T-helper 2 cell (primary cell): Measurements from ENCODE around the gene LIN28A.
"Not testable (repeated sequence)": the region's sequence is repeated elsewhere in the genome, so short reads cannot be mapped to it uniquely, and the experiment has no call there.

Experiments used
- DNase-seq, 5 experiments: peaks; one replicate each; pipeline versions ENCODE4 v3.0.0 to v3.0.0-alpha.2; 2012 to 2022
- total RNA-seq, 2 donors: gene quantifications; one replicate each; lab custom pipeline; 2026; lab: John Stamatoyannopoulos, UW

Gene LIN28A, protein sequence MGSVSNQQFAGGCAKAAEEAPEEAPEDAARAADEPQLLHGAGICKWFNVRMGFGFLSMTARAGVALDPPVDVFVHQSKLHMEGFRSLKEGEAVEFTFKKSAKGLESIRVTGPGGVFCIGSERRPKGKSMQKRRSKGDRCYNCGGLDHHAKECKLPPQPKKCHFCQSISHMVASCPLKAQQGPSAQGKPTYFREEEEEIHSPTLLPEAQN
- total RNA-seq = 0 reads per million in 2 donors

DNA sequence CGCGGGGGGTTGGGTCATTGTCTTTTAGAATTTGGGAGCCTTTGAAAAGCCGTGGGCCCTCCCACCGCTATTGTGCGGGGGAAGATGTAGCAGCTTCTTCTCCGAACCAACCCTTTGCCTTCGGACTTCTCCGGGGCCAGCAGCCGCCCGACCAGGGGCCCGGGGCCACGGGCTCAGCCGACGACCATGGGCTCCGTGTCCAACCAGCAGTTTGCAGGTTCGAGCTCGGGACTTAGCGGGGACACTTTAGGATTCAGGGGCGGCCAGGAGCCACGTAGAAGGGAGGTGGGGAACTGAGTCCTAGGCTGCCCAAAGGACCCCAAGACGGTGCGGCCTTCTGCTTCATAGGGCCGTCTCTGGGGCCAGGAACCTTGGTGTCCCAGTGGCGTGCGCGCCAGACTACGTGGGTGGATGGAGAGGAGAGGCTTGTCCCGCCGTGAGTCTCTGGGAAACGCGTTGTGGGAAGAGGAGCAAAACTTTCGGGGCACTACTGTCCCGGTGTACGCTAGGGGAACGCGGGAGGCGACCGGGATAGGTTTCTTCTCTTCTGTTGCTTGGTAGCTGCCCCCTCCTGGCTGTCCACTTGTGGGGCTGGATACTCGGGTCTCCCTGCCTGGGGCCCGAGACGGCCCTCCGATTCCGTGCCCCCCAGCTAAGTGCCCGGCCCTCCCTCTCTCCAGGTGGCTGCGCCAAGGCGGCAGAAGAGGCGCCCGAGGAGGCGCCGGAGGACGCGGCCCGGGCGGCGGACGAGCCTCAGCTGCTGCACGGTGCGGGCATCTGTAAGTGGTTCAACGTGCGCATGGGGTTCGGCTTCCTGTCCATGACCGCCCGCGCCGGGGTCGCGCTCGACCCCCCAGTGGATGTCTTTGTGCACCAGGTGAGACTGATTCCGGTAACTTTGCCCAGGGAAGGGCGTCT, at the start of gene LIN28A:
Gene LIN28A (plus strand): TSS at position 112 of the 918 bp plus-strand sequence. CDS start 75 bp downstream, at position 187.
- no peak for DNase-seq

DNA sequence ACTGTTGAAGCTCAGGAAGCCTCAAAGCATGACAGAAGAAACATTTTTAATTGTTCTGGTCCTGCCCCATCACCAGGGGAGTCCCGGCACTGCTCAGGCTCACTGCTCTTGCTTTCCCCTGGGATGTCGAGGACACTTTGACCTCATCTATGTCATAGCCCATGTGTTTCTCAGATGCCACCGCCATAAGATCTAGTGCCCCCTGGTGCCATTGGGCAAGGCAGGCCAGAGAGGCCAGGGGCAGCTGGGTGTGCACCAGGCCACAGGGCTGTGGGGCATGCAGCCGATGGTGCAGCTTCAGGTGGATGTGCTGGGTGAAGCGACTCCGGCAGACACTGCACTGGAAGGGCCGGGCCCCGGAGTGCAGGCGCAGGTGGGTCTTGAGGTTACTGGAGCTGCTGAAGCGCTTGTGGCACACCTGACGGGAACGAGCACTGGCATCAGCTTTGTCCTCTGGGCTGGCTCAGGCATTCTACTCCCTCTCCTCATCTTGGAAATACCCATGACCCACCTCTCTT, 49.0 kb upstream of the LIN28A start:
- DNase-seq = no peak

DNA sequence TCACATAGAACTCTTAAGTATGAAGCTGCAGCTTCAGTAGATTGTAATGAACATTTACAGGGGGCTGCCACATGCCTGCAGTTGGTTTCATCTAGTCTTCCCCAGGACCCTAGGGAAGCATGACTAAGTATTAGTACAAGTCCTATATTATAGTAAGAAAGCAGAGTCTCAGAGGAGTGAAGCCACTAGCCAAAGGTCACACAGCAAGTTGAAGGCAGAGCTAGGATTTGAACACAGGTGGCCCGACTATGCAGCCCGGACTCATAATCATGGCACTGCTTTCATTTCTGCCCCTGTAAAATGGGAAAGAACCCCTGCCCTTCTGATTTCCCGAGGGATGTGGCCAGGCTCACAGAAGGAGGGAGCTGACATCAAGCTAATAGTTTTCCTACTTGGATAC, 48.3 kb upstream of the LIN28A start:
- DNase-seq = no peak

DNA sequence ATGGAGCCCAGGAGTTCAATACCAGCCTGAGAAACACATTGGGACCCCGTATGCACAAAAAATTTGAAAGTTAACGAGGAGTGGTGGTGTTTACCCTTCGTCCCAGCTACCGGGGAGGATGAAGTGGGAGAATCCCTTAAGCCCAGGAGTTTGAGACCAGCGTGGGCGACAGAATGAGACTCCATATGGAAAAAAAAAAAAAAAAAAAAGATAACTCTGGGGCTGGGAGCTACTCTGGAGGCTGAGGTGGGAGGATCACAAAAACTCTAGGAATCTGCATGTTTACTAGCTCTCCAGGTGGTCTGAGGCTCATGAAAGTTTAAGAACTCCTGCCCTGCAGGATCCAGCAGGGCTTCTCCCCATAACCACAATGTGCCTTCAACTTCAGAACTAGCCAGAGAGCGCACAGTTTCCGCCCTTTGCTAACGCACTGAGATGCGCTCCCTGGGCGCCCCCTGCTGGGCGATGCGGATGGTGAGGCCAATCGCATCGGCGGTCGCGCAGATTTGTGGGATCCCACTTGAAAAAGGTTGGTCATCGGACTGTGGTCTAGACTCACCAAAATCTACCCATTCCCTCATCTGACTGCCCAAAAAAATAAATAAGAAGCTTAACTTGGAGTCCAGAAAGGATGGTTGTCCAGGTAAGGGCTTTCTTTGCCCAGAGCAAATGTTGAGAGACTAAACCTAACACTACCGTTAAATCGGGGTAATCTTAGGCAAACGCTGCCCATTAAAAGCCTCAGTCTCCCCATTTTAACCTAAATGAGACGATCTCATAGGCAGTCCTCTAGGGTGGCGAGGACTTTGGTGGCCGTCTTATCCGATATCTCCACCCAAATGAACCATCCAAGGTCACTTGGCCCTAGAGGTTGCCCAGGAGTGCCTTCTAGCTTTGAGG, 46.8 kb upstream of the LIN28A start:
- peak; percentile 67 to 81 (median 75) for DNase-seq

DNA sequence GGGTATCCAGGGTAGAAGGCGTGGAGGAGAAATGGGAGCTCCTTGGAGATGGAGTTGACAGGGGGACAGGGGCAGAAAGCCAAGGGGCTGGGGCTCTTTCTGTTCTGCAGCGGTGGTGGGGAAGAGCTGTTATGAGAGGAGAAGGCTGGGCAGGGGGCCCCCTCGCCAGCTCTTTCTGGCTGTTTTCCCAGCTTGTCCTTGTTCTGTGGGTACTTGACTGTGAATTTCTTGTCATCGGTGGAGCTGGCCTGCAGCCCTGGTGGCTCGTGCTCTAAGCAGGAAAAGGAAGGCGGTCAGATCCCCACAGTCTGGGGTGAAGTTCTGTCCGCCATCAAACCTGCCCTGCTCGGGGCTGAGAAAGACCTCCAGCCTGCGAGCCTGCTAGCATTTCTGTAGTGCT, 45.7 kb upstream of the LIN28A start:
- no peak for DNase-seq

DNA sequence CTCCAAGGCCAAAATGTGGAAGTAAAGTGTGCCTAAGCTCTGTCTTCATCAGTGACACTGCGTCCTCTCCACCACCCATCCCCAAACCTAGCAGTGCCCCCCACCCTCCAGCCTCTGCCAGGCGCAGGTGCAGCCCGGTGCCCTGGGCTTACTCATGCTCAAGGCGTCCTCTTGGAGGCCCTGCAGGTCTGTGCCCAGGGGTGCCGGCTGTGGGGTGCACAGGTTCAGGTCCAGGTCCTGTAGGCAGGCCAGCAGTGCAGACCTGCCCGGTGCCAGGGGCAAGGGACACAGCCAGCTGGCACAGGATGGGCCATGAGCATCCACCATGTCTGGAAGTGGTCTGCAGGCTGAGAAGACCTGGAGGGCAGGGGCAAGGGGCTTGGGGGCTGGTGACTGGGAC, 43.2 kb upstream of the LIN28A start:
- no peak for DNase-seq

DNA sequence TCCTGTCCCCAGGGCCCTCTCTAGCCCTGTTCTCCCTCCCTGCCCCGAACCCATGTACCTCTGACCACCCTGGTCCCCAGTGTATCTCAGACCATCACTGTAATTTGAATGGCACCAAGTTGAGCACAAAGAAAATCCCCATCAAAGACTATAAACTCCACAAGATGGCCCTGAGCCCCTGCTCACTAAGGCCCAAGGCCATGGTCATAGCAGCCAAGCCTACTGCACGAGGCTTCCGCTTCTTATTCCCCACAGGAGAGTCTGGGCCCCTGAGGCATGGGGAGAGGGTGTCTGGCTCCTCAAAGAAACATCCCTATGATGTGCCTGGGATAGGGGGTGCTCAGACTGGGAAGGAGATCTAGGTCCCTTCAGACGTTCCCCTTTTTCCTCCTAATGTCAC, 42.6 kb upstream of the LIN28A start:
- no peak for DNase-seq

DNA sequence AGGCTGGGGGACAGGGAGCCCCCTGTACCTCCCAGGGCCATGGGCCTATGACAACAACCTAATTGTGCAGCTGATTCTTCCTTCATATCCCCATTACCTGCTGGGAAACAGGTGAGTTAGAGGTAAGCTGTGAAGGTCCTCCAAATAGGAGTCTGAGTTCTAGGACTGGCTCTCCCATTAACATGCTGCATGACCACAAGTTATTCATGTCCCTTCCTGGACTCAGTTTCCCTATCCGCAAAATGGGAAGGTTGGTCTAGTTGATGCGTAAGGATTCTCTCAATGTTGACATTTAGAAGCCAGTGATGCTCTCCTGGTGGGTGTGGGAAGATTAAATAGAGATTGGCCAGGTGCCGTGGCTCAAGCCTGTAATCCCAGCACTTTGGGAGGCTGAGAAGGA, 42.1 kb upstream of the LIN28A start:
- DNase-seq = no peak

DNA sequence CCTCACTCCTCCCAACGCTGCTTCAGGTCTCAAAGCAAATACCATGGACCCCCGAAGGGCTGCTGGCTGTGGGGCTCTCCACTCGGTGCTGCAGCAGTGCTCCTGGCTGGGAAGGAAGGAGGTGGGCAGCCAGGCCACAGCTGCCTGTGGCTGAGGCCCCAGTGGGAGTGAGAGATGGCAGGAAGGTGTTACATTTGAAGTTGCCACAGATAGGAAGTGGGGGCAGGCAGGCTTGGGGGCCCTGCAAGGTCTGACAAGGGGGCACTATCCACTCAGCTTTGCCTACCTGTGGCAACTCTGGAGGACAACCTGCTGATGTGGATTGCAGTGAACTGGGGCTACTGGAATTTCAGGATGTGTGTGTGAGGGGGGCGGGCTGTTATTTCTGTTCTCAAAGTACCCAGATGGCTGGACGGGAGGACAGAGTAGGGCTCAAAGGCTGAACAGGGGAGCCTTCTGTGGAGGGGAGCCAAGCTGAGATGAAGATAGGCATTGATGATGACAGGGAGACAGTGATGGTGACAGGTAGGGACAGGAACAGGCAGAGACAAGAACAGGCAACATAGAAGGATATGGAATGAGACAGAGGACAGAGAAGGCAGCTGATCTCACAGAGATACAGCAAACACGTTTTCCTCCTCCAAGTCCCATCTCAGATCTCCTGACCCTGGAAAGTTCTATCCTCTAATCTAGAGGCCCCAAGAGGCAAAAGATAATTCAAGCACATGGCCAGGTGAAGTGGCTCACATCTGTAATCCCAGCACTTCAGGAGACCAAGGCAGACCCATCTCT, 39.8 kb upstream of the LIN28A start:
- peak in 1 of 5 experiments; percentile 24 for DNase-seq

DNA sequence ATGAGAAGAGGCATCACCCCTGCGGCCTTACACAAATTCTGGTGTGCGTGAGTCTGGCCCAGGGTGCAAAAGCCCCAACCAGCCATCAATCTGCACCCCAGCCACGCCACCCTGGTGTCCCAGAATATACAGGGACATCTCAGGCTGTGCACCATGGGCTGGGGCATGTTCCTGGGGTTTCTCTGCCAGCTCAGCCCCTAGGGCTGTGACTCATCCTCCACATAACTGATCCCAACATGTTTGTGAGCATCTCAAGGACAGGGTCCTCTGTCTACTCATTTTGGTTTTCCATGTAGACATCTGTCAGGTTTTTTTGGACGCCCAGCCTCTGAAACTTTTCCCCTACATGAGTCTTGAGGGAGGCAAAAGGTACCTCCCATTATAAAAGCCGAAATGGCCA, 38.6 kb upstream of the LIN28A start:
- DNase-seq = no peak

DNA sequence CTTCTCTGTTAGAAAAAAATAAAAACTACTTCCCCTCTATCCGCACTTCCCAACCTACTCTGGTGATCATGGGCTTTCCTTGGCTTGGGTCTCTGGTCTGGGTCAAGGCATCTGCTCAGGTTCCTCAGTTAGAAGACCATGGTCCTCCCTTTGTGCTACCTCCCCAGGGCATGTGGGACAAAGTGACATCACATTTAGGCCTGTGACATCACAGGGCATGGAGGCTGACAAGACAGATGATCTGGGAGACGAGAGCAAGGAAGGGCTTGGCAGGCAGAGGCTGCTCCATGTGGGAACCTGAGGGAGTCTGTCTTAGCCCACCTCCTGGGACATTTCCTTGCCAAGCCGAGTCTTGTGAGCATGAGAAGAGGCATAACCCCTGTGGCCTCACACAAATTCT, 38.0 kb upstream of the LIN28A start, which contains the start of gene ZNF683:
Gene ZNF683 (minus strand): TSS at position 140 of the 400 bp plus-strand sequence. CDS start 4,179 bp downstream, outside the sequence.
- DNase-seq = not testable (repeated sequence)

DNA sequence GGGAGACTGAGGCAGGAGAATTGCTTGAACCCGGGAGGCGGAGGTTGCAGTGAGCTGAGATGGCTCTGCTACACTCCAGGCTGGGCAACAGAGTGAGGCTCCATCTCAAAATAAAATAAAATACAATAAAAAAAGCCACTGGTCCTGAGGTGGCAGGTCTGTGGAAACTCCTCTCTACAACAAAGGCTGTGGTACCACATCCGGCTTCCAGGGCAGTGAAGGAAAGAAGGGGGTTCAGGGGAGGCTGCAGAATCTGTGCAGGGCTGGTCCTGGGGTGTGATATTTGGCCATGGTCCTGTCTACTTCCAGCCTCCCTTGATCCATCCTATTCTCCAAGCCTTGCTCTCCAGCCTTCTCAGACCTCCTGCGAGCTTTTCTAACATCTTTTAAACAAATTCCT, 37.3 kb upstream of the LIN28A start:
- DNase-seq = peak in 3 of 5 experiments; percentile 23 to 67 (median 44)

DNA sequence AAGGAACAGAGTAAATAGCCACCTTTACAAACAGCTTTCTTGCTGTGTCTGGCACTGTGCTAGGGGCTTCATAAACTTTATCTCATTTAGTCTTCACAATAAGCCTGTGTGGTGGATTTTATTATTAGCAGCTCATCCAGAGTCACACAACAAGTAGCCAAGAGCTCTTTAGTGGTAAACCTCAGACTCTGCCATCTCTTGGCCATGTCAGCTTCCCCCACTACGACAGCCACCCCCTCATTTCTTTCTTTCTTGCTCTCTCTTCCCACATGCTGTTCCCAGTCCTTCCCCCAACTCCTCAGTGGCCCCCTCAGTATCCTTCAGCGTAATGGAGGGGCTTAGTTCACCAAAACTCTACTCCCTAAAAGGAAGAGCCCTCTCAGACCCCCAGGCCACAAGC, 36.8 kb upstream of the LIN28A start:
- DNase-seq = peak in 1 of 5 experiments; percentile 16

DNA sequence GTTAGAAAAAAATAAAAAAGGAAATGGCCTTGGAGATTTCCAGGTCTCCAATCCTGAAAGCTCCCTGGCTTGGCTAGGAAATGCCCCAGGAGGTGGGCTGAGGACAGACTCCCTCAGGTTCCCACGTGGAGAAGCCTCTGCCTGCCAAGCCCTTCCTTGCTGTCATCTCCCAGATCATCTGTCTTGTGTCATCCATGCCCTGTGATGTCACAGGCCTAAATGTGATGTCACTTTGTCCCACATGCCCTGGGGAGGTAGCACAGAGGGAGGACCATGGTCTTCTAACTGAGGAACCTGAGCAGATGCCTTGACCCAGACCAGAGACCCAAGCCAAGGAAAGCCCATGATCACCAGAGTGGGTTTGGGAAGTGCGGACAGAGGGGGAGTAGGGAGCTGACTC, 36.3 kb upstream of the LIN28A start:
- not testable (repeated sequence) for DNase-seq

DNA sequence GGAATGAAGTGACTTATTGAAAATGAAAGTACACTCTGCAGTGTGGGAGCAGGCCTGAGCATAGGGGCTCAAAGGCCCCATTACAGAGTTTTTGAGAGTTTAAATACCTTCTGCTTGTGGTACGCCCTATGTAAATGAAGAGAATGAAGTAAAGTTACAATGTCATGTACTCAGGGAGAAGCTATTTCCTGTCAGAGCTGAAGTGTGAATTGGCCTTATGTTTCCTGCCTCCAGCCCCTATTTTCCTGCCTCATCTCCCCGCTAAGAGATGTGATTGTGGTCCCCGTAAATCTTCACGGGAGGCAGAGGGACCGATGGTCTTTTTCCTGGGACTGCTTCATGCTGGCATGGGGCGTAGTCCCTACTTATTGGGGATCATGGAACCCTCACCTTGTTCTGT, 35.5 kb upstream of the LIN28A start:
- DNase-seq = peak in 1 of 5 experiments; percentile 32

DNA sequence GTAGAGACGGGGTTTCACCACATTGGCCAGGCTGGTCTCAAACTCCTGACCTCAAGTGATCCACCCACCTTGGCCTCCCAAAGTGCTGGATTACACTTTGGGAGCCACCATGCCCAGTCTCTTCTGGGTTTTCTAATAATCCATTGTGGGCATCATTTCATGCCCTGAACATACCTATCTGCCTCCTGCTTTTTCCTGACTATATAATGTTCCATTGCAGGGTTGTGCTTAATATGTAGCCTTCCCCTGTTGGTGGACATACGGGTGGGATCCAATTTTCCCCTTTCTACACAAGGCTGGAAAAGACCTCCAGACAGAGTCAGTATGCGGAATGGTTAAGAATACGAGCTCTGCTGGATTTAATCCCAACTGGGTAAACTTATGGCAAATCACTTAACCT, 34.6 kb upstream of the LIN28A start:
- no peak for DNase-seq

DNA sequence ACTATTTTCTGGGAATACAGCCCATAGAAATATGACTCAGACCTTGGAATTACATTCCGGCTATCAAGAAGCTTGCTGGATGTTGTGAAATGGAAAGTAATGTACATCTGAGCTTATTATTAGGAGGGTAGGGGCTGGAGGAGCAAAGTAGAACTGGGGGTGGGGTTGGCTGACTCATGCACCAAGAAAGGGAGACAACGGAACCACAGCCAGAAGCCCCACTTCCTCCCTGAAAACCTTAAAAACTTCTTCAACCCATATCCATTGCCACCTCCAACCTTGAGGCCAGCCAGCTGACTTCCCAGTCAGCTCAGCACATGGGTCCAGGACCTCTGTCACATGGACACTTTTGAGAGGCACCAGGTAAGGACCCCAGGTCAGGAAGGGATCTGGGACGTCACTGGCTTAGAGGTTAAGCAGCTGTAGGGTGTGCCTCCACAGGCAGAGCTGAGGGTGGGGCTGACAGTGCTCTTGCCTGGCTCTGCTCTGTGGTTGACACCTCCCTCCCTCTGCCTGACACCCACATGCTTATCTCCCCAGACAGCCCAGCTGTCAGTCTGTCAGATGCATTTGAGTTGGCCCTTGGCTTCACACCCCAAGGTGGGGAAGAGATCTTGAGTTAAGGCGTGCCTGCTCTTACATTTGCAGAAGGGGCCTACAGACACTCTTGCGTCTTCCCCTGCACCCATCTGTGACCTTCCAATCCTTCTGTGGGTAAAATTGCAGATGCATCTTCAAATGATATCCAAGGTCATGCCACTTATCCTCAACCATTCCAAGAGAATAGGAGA, 32.3 kb upstream of the LIN28A start:
- peak in 4 of 5 experiments; percentile 30 to 97 (median 73) for DNase-seq

DNA sequence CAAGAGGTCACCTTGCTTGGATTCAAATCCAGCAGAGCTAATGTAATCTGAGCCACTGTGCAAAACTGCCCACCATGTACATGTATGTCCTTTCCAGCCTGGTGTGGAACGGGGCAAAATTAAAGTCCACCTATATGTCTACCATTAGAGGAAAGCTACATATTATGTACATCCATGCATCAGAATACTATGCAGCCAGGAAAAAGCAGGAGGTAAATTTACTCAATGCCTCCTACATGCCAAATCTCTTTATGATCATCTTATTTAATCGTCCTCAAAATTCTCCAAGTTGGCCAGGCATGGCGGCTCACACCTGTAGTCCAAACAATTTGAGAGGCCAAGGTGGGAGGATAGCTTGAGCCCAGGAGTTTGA, 31.8 kb upstream of the LIN28A start:
- no peak for DNase-seq

DNA sequence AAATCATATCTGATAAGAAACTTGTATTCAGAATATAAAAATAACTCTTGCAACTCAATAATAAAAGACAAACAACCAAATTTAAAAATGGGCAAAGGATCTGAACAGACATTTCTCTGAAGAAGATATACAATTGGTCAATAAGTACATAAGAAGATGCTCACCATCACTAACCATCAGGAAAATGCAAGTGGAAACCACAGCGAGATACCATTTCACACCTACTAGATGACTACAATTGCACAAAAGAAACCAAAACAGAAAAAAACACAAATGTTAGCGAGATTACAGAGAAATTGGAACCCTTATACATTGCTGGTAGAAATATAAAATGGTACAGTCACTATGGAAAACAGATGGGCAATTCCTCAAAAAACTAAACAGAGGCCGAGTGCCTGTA, 26.5 kb upstream of the LIN28A start:
- DNase-seq = peak in 2 of 5 experiments; percentile 26 to 29

DNA sequence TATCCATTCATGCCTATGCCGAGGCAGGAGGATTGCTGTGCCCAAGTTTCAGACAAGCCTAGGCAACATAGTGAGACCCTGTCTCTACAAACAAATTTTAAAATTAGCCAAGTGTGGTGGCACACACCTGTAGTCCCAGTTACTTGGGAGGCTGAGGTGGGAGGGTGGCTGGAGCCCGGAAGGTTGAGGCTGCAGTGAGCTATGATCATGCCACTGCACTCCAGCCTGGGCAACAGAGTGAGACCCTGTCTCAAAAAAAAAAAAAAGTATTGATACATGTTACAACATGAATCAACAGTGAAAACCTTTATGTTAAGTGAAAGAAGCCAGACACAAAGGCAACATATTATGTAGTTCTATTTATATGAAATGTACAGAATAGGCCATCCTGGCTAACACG, 25.6 kb upstream of the LIN28A start:
- not testable (repeated sequence) for DNase-seq

DNA sequence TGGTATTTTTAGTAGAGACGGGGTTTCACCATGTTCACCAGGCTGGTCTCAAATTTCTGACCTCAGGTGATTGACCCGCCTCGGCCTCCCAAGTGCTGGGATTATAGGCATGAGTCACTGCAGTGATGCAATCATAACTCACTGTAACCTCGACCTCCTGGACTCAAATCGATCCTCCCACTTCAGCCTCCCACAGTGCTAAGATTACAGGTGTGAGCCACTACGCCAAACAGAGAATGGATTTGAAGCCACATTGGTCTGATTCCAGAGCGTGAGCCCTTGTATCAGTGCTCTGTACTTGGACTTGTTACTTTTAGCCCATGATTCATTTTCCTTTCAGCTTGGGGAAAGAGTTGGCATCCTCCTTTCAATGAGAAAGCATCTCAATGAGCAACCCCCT, 23.2 kb upstream of the LIN28A start:
- DNase-seq = no peak
